Peyer's patch (tissue), 4 donors: ENCODE results near the gene TNFRSF4.

Experiments
- CTCF ChIP-seq, 6 experiments: fragments of 450-650 bp in 4 of 6; fragments of 200-600 bp in 2 of 6; sonication (generic) in 1 of 6; IDR thresholded peaks; one replicate each; pipeline ENCODE4 v1.5.1; 2017 to 2019; ENCODE audit warnings: antibody characterized with exemption in 6 of 6, mild to moderate bottlenecking in 3 of 6, moderate library complexity in 1 of 6
- POLR2A ChIP-seq, 2 donors: fragments of 450-650 bp; IDR thresholded peaks; one replicate each; pipeline ENCODE4 v1.5.1; 2017; ENCODE audit warnings: antibody characterized with exemption in 2 of 2, mild to moderate bottlenecking in 2 of 2, moderate library complexity in 2 of 2

DNA sequence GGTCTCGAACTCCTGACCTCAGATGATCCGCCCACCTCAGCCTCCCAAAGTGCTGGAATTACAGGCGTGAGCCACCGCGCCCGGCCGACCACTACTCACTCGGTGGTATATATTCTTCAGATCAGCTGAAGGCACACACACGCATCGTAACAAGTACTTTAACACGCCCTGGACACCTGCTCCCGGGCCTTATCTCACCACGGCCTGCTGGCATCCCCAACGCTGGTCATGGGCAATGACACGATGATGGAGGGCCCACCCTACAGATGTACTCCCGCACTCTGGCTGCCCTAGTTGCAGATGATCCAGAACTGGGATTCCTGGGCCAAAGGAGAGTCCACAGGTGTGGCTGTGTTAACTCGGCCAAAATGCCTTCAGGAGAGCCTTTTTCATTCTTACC lies 48.1 kb upstream of the TNFRSF4 start:
- TF ChIP-seq CTCF (IDR thresholded peaks at IDR 0.05) (no peak), POLR2A (IDR thresholded peaks at IDR 0.05) (no peak)
